Erythroblast (primary cell): Measurements from ENCODE around the gene MST1.
"Not testable (repeated sequence)": the region's sequence is repeated elsewhere in the genome, so short reads cannot be mapped to it uniquely, and the experiment has no call there.

Experiments used
- GATA1 ChIP-seq: IDR thresholded peaks from 2 replicates; pipeline ENCODE4 v1.6.1; 2011; ENCODE audit warnings: low read depth, mild to moderate bottlenecking, control low read depth, low read length, moderate library complexity
- POLR2A ChIP-seq: IDR thresholded peaks from 2 replicates; pipeline ENCODE4 v1.6.1; 2011; ENCODE audit warnings: mild to moderate bottlenecking, low read length

DNA sequence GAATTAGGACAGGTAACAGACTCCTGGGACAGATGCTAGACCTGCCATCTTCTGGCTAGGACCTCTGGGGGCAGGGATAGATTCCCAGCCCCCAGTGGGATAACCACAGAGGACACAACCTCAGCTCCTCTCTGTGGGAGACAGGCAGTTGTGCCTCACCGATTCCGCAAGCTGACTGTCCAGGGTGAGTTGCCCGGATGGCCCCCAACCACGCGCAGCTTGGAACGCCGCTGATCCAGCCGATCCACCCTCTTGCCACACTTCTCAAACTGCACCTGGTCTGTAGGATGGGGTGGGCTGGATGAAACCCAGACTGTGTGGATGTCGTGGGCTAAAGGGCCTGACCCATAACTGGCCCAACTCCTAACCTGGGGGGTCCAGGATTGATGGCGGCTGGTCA is 4.2 kb downstream of the MST1 start:
- not testable (repeated sequence) for TF ChIP-seq POLR2A, GATA1
